ENCODE data around the gene MTFR1L. TPM values are rescaled to one million over a fixed set of nuclear protein-coding genes. Genes with fewer than 3 reads are reported as not detected.

The MTFR1L gene
- polyA plus RNA-seq, 2 of the 4 experiments (the other 2 are of a cell fraction): 26.1 TPM

DNA sequence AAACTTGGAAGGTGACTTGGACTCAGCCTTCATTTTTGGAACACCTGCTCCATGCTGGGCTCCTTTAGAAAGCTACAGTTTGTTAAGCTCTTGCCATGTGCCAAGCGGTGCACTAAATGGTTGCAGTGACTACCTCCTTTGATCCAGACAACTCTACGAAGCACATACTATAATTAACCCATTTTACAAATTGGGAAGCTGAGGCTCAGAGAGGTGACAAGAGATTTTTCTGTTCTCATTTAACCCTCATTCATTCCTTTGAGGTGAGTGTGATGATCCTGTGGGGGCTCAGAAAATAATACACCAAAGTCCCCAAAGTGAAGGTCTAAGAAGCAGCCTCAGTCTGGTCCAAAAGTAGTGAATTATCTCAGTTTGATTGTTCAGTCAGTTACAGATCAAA is 57.4 kb downstream of the MTFR1L start (continued):
- TF ChIP-seq, protein P1, sequence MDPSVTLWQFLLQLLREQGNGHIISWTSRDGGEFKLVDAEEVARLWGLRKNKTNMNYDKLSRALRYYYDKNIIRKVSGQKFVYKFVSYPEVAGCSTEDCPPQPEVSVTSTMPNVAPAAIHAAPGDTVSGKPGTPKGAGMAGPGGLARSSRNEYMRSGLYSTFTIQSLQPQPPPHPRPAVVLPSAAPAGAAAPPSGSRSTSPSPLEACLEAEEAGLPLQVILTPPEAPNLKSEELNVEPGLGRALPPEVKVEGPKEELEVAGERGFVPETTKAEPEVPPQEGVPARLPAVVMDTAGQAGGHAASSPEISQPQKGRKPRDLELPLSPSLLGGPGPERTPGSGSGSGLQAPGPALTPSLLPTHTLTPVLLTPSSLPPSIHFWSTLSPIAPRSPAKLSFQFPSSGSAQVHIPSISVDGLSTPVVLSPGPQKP (IDR thresholded peaks at IDR 0.05; ENCODE audit: low read depth, low read length): no peak
- TF ChIP-seq ZNF302 (CRISPR knock-in tag; IDR thresholded peaks at IDR 0.05) (no peak), HEYL (CRISPR knock-in tag; IDR thresholded peaks at IDR 0.05) (no peak)
- TF ChIP-seq, protein P2, sequence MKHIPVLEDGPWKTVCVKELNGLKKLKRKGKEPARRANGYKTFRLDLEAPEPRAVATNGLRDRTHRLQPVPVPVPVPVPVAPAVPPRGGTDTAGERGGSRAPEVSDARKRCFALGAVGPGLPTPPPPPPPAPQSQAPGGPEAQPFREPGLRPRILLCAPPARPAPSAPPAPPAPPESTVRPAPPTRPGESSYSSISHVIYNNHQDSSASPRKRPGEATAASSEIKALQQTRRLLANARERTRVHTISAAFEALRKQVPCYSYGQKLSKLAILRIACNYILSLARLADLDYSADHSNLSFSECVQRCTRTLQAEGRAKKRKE (CRISPR knock-in tag; IDR thresholded peaks at IDR 0.05; ENCODE audit: low read depth): no peak

DNA sequence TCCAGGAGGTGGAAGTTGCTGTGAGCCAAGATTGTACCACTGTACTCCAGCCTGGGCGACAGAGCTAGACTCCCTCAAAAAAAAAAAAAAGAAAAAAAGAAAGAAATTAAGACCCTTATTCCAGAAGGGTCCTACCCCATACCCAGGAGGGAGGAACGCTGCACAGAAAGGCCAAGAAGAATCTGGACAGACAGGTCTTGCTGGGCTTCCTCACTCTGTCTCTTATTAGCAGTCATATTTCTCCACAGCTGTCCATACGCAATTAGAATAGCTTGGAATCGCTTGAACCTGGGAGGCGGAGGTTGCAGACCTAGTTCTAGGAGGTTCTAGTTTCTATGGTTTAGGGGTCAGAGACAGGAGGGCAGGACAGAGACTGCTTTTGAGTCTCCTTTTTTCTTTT is 58.9 kb downstream of the MTFR1L start:
- ChIA-PET CTCF (interaction anchor here (1.1 kb wide), 1 partner anchor 14 kb away, joined by 4 read pairs; no protein-coding TSS in a partner anchor), POLR2A (interaction anchor here (1.0 kb wide), 1 partner anchor 12 kb away, joined by 3 read pairs; no protein-coding TSS in a partner anchor)
- Histone ChIP-seq H3K4me1 (peaks cover 11% of the 10 kb centered on the region), H3K27ac (no peak overlapping the region), H3K9me3 (no peaks in the 10 kb centered on the region), H3K4me2 (no peak overlapping the region), H3K4me3 (no peak overlapping the region)
- FAIRE-seq (no peak), ATAC-seq (no peak), DNase-seq (ENCODE audit: low read depth in 1 of 2, low spot score in 1 of 2) (no peak)
- no peak for TF ChIP-seq NPAS2 (CRISPR knock-in tag; IDR thresholded peaks at IDR 0.05; ENCODE audit: borderline replicate concordance)
- no peak for TF ChIP-seq MAZ (IDR thresholded peaks at IDR 0.05; ENCODE audit: borderline replicate concordance, low read depth, low read length)
- 87% methylated on average over 5 of the region's 5 CpGs for WGBS (ENCODE audit: missing lambda C conversion rate)

DNA sequence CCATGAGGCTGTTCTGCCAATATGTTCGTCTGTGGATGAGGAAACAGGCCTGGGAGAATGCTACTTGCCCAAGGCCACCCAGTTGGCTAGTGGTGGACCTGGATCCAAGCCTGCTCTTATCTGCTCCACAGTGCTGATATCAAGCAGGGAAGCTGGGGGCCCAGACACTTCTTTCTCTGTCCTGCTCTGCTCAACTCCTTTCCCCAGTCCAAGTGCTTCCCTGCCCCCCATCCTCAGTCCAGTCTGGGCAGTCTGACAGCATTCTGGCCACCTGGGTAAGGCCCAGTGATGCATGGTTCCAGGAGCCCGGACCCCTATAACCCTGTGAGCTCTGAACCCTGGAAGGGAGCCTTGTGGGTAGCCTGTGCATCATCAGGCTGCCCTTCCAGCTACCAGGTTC is 59.9 kb downstream of the MTFR1L start:
- 73% methylated on average over 2 of the region's 2 CpGs for WGBS (ENCODE audit: missing lambda C conversion rate)
- Histone ChIP-seq H3K4me3 (no peak overlapping the region), H3K27ac (no peak overlapping the region; a peak in 1 of 6 replicates), H3K9me3 (no peaks in the 10 kb centered on the region), H3K4me1 (peaks cover 7% of the 10 kb centered on the region), H3K4me2 (no peak overlapping the region)
- TF ChIP-seq CEBPB (IDR thresholded peaks at IDR 0.05): no peak
- TF ChIP-seq, protein P3, sequence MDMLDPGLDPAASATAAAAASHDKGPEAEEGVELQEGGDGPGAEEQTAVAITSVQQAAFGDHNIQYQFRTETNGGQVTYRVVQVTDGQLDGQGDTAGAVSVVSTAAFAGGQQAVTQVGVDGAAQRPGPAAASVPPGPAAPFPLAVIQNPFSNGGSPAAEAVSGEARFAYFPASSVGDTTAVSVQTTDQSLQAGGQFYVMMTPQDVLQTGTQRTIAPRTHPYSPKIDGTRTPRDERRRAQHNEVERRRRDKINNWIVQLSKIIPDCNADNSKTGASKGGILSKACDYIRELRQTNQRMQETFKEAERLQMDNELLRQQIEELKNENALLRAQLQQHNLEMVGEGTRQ (IDR thresholded peaks at IDR 0.05): no peak
- TF ChIP-seq RARB (CRISPR knock-in tag; IDR thresholded peaks at IDR 0.05): no peak
- no peak for TF ChIP-seq NPAS2 (CRISPR knock-in tag; IDR thresholded peaks at IDR 0.05; ENCODE audit: borderline replicate concordance)
- TF ChIP-seq NFE2L2 (conservative IDR thresholded peaks at IDR 0.05; ENCODE audit: low read length): no peak
- no peak for TF ChIP-seq CHD2 (IDR thresholded peaks at IDR 0.05; ENCODE audit: low read length, partially characterized antibody)
- no peak for TF ChIP-seq BHLHE40 (IDR thresholded peaks at IDR 0.05; ENCODE audit: low read depth, low read length)
- TF ChIP-seq HOXB5 (CRISPR knock-in tag; IDR thresholded peaks at IDR 0.05): no peak
- no peak for TF ChIP-seq SREBF2 (IDR thresholded peaks at IDR 0.05)
- FAIRE-seq (no peak), ATAC-seq (no peak), DNase-seq (ENCODE audit: low read depth in 1 of 2, low spot score in 1 of 2) (no peak)
- ChIA-PET POLR2A (no interaction called here), CTCF (interaction anchor here (0.7 to 1.5 kb wide), 3 partner anchors 13 to 552 kb away, joined by 3 to 6 read pairs (median 4); no protein-coding TSS in a partner anchor)

DNA sequence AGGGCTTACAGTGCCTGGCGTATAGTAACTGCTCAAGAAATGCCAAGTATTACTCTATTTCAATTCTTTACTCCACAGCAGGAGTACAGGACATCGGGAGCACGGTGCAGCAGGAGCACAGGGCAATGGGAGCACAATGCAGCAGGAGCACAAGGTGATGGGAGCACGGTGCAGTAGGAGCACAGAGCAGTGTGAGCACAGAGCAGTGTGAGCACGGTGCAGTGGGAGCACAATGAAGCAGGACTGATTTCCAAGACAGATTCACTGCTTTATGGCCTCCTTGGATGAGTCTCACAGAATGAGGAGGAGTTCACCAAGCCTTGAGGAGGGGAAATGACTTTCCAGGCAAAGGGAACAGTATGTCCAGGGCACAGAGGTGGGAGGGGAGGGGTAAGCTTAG is 60.8 kb downstream of the MTFR1L start:
- POLR2A ChIA-PET: no interaction called here
- DNase-seq (ENCODE audit: low read depth in 1 of 2, low spot score in 1 of 2): no peak
- FAIRE-seq: no peak
- TF ChIP-seq CBX8 (IDR thresholded peaks at IDR 0.05) (no peak), CEBPB (IDR thresholded peaks at IDR 0.05) (no peak), NFE2L2 (conservative IDR thresholded peaks at IDR 0.05; ENCODE audit: low read length) (no peak), ZNF302 (CRISPR knock-in tag; IDR thresholded peaks at IDR 0.05) (no peak), TFCP2L1 (CRISPR knock-in tag; IDR thresholded peaks at IDR 0.05) (no peak), RNF2 (IDR thresholded peaks at IDR 0.05; ENCODE audit: borderline replicate concordance, low read depth) (no peak), CBX2 (IDR thresholded peaks at IDR 0.05; ENCODE audit: borderline replicate concordance, low read depth) (no peak)
- Histone ChIP-seq H3K4me2 (no peak overlapping the region), H3K4me3 (no peak overlapping the region), H3K9me3 (no peaks in the 10 kb centered on the region), H3K4me1 (peaks cover 4% of the 10 kb centered on the region; the same call in 2 of the 3 replicates), H3K27ac (no peak overlapping the region; a peak in 1 of 6 replicates)
- 91% methylated on average over 3 of the region's 5 CpGs for WGBS (ENCODE audit: missing lambda C conversion rate)
- no peak; a peak in 1 of 6 replicates for ATAC-seq
- CTCF ChIA-PET: interaction anchor here (1.5 to 4.9 kb wide), 2 partner anchors 15 kb away, joined by 6 to 26 read pairs; no protein-coding TSS in a partner anchor
